Prostate gland (tissue), 2 donors: ENCODE measurements around the gene CASQ2. TPM values are rescaled to one million over a fixed set of nuclear protein-coding genes. Genes with fewer than 3 reads are reported as not detected.

Experiments used
- DNase-seq: peaks from one replicate; pipeline ENCODE4 v3.0.0-alpha.2; 2019; ENCODE audit warnings: low spot score
- H3K27ac ChIP-seq, 2 donors: fragments of 200-600 bp; sonication (generic); 2 replicates each; pipeline ENCODE4 v1.5.1; 2017 to 2019
- H3K27me3 ChIP-seq: fragments of 200-600 bp; sonication (generic); replicated peaks from 2 replicates; pipeline ENCODE4 v1.5.1; 2019; ENCODE audit not compliant: insufficient read depth
- H3K36me3 ChIP-seq, 2 donors: fragments of 200-600 bp; sonication (generic); 1 replicate in 1 of 2; 2 replicates in 1 of 2; pipeline versions ENCODE4 v1.5.1 to v1.8.1; 2017 to 2019
- H3K4me1 ChIP-seq: fragments of 200-600 bp; sonication (generic); replicated peaks from 2 replicates; pipeline ENCODE4 v1.5.1; 2019
- H3K4me3 ChIP-seq, 2 donors: fragments of 200-600 bp; sonication (generic); 2 replicates each; pipeline ENCODE4 v1.5.1; 2017 to 2019
- H3K9me3 ChIP-seq: fragments of 200-600 bp; sonication (generic); 2 replicates; pipeline ENCODE4 v1.5.1; 2017
- CTCF ChIP-seq, 4 experiments: fragments of 200-600 bp in 2 of 4; fragments of 450-650 bp in 2 of 4; sonication (generic) in 2 of 4; IDR thresholded peaks; 1 replicate in 3 of 4; 2 replicates in 1 of 4; pipeline ENCODE4 v1.5.1; 2016 to 2019; ENCODE audit warnings: antibody characterized with exemption in 4 of 4, mild to moderate bottlenecking in 2 of 4, moderate library complexity in 2 of 4
- POLR2A ChIP-seq: fragments of 450-650 bp; IDR thresholded peaks from one replicate; pipeline ENCODE4 v1.6.1; 2016; ENCODE audit warnings: antibody characterized with exemption, mild to moderate bottlenecking
- POLR2AphosphoS5 ChIP-seq: sonication (generic); formaldehyde crosslinking; IDR thresholded peaks from one replicate; pipeline ENCODE4 v1.6.1; 2017; ENCODE audit warnings: antibody characterized with exemption
- WGBS: methylation state at CpG from one replicate; pipeline ENCODE4 v1.1.5; 2018; 5-methylcytosine and 5-hydroxymethylcytosine counted together
- intact Hi-C: fragments of 100-400 bp; cut with DNase I; formaldehyde crosslinking; loops from one replicate; pipeline ENCODE4 v1.14.2; 2022
- total RNA-seq, 2 donors: library from RNA; depleted of rRNA; stranded (reverse); fragments of >200 nt; gene quantifications; one replicate each; pipeline ENCODE4 v1.1.0, GENCODE V29; 2016

The CASQ2 gene
- total RNA-seq, 2 donors from 2014 or later = 6.4 to 6.6 TPM

GRCh38 chr1:115722221-115722620 is 46.3 kb downstream of the CASQ2 start:
- intact Hi-C loops = no loop called here
- DNase-seq = no peak
- H3K27ac ChIP-seq = no peak overlapping the region
- no peaks in the 10 kb centered on the region for H3K27me3 ChIP-seq
- no peaks in the 10 kb centered on the region for H3K36me3 ChIP-seq
- H3K4me1 ChIP-seq = peaks cover 3% of the 10 kb centered on the region
- TF ChIP-seq POLR2A (no peak), POLR2AphosphoS5 (no peak), CTCF (IDR thresholded peaks at IDR 0.05) (no peak)
- H3K4me3 ChIP-seq = no peak overlapping the region
- H3K9me3 ChIP-seq = no peaks in the 10 kb centered on the region
- WGBS = 80% methylated on average over 1 of the region's 1 CpG

GRCh38 chr1:115719285-115719684 is 49.2 kb downstream of the CASQ2 start:
- 92% methylated on average over 7 of the region's 7 CpGs for WGBS

GRCh38 chr1:115718011-115718754 is 50.3 kb downstream of the CASQ2 start:
- Histone ChIP-seq H3K36me3 (no peaks in the 10 kb centered on the region), H3K4me1 (peaks cover 8% of the 10 kb centered on the region), H3K27me3 (no peaks in the 10 kb centered on the region), H3K4me3 (no peak overlapping the region), H3K27ac (no peak overlapping the region), H3K9me3 (no peaks in the 10 kb centered on the region)
- no peak for DNase-seq
- no peak for TF ChIP-seq POLR2A
- TF ChIP-seq POLR2AphosphoS5 = no peak
- TF ChIP-seq CTCF (IDR thresholded peaks at IDR 0.05) = no peak
- intact Hi-C loops = loop anchor here (2.0 kb wide), 1 partner anchor 55 kb away; no protein-coding TSS in a partner anchor
- 72% methylated on average over 5 of the region's 5 CpGs for WGBS

More at GRCh38 chr1:115719285-115719684, 49.2 kb downstream of the CASQ2 start:
- H3K36me3 ChIP-seq = no peaks in the 10 kb centered on the region
- intact Hi-C loops = loop anchor here (2.0 kb wide), 1 partner anchor 54 kb away; no protein-coding TSS in a partner anchor
- TF ChIP-seq POLR2AphosphoS5 (no peak), CTCF (IDR thresholded peaks at IDR 0.05) (no peak), POLR2A (no peak)
- DNase-seq = no peak
- H3K4me1 ChIP-seq = peaks cover 5% of the 10 kb centered on the region
- H3K27ac ChIP-seq = no peak overlapping the region
- H3K9me3 ChIP-seq = no peaks in the 10 kb centered on the region
- no peaks in the 10 kb centered on the region for H3K27me3 ChIP-seq
- H3K4me3 ChIP-seq = no peak overlapping the region

GRCh38 chr1:115717541-115717940 is 51.0 kb downstream of the CASQ2 start:
- TF ChIP-seq POLR2AphosphoS5 = no peak
- no peak for TF ChIP-seq POLR2A
- TF ChIP-seq CTCF (IDR thresholded peaks at IDR 0.05) = peak; percentile 14 to 67 (median 54)
- Histone ChIP-seq H3K4me3 (no peak overlapping the region), H3K27ac (no peak overlapping the region), H3K27me3 (no peaks in the 10 kb centered on the region), H3K36me3 (no peaks in the 10 kb centered on the region), H3K4me1 (peaks cover 8% of the 10 kb centered on the region), H3K9me3 (no peaks in the 10 kb centered on the region)
- DNase-seq = peak; percentile 52
- WGBS = 59% methylated on average over 5 of the region's 5 CpGs
- intact Hi-C loops = no loop called here
